ENCODE results near the gene TOM1L2. TPM values are rescaled to one million over a fixed set of nuclear protein-coding genes. Genes with fewer than 3 reads are reported as not detected.

The TOM1L2 gene
- total RNA-seq, 4 donors from 2014 or later = 55.5 to 118 (median 73.3) TPM

DNA sequence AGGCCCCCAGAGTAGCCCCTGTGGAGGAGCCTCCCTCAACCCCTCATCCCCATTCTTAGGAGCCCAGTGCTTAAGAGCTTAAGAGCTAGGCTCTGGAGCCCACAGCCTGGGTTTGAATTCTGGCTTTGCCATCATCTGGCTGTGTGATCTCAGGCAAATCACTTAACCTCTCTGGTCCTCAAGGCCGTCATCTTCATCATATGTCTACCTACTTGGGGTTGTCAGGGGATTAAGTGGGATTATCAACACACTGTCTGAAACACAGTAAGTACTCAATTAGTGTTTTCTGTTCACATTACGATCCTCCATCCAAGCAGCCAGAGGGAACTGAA, 140.2 kb downstream of the TOM1L2 start:
- H3K9me3 ChIP-seq = no peaks in the 10 kb centered on the region
- TF ChIP-seq POLR2A (IDR thresholded peaks at IDR 0.05) = no peak
- TF ChIP-seq, protein P1, sequence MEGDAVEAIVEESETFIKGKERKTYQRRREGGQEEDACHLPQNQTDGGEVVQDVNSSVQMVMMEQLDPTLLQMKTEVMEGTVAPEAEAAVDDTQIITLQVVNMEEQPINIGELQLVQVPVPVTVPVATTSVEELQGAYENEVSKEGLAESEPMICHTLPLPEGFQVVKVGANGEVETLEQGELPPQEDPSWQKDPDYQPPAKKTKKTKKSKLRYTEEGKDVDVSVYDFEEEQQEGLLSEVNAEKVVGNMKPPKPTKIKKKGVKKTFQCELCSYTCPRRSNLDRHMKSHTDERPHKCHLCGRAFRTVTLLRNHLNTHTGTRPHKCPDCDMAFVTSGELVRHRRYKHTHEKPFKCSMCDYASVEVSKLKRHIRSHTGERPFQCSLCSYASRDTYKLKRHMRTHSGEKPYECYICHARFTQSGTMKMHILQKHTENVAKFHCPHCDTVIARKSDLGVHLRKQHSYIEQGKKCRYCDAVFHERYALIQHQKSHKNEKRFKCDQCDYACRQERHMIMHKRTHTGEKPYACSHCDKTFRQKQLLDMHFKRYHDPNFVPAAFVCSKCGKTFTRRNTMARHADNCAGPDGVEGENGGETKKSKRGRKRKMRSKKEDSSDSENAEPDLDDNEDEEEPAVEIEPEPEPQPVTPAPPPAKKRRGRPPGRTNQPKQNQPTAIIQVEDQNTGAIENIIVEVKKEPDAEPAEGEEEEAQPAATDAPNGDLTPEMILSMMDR (IDR thresholded peaks at IDR 0.05) = no peak
- H3K27ac ChIP-seq = peak overlapping the region in 3 of 4 donors; percentile 63 to 80 (median 72)
- intact Hi-C loops (cut with DNase I) = no loop called here
- no peaks in the 10 kb centered on the region for H3K36me3 ChIP-seq
- no peak overlapping the region for H3K4me3 ChIP-seq
- H3K27me3 ChIP-seq = no peaks in the 10 kb centered on the region
- WGBS, 2 donors = 77 to 81% methylated on average over 2 of the region's 2 CpGs
- peaks cover 37 to 82% (median 38%) of the 10 kb centered on the region in 3 donors for H3K4me1 ChIP-seq
- DNase-seq = no peak

DNA sequence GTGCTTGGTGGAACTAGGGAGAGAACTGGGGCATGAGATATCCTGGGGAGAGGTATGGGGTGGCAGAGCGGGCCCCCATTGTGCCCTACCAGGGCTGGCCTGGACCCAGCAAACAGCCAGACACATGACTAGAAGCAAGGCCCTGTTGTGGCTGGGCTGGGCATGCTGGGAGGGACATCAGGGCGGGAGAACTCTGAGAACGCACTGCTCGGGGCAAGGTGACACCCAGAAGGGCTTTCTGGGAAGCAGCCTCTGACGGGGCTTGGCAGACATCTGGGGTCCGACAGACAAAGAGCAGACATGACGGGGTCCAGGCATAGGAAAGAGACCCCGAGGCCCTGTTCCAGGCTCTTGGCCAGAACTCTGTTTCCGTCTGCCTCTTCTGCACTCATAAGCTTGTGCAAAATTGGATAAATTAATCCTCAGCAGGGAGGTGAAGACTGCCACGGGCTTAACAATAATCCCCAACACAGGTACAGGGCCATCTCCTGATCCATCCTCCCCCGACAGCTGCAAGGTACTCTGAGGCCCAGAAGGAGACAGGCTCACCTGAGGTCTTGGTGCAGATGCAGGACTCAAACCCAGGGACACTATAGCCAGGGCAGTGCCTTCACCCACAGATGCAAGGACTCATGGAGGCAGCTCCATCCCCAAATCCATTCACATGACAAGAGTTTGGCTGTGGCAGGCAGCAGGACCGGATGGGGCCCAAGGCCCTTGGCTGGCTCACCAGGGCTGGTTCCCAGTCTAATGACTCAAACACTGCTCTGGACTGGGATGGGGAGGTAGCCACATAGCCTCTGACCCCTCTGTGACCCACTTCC, 140.8 kb downstream of the TOM1L2 start:
- peaks cover 39 to 82% (median 42%) of the 10 kb centered on the region in 3 donors for H3K4me1 ChIP-seq
- H3K9me3 ChIP-seq = no peaks in the 10 kb centered on the region
- H3K36me3 ChIP-seq = no peaks in the 10 kb centered on the region
- intact Hi-C loops (cut with DNase I) = no loop called here
- TF ChIP-seq, protein P1 (IDR thresholded peaks at IDR 0.05) = no peak
- no peak for TF ChIP-seq POLR2A (IDR thresholded peaks at IDR 0.05)
- DNase-seq = no peak
- 37 to 53% methylated on average over 5 to 8 of the region's 12 CpGs for WGBS, 2 donors
- no peaks in the 10 kb centered on the region for H3K27me3 ChIP-seq
- no peak overlapping the region for H3K4me3 ChIP-seq
- peak overlapping the region in 3 of 4 donors; percentile 63 to 80 (median 72) for H3K27ac ChIP-seq

DNA sequence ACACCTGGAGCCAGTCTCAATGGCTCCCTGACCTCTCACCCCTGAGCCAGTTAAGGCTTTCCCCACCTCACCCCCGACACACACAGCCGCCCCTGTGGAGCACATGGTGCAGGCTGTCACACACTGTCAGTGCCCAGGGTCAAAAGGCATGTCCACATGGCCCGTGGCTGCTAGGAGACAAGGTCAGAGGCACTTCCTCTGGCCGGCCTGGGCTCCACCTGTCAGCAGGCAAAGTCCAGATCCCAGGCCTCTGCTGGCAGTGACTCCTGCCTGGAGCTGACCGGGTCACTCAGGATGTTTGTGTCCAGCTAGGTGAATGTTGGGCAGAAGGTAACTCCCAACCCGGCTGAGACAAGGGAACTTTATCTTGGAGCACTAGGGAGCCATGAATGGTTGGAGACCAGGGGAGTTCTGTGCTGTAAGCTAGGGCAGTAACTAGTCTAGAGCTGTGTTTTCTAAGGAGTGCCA, 141.4 kb downstream of the TOM1L2 start:
- peaks cover 38 to 84% (median 47%) of the 10 kb centered on the region in 3 donors for H3K4me1 ChIP-seq
- TF ChIP-seq POLR2A (IDR thresholded peaks at IDR 0.05) = no peak
- TF ChIP-seq, protein P1 (IDR thresholded peaks at IDR 0.05) = no peak
- H3K27me3 ChIP-seq = no peaks in the 10 kb centered on the region
- intact Hi-C loops (cut with DNase I) = no loop called here
- no peak overlapping the region for H3K4me3 ChIP-seq
- WGBS, 2 donors = 60 to 83% methylated on average over 1 of the region's 6 CpGs
- DNase-seq = no peak
- H3K36me3 ChIP-seq = no peaks in the 10 kb centered on the region
- no peaks in the 10 kb centered on the region for H3K9me3 ChIP-seq
- H3K27ac ChIP-seq = peak overlapping the region in 3 of 4 donors; percentile 63 to 80 (median 72)

DNA sequence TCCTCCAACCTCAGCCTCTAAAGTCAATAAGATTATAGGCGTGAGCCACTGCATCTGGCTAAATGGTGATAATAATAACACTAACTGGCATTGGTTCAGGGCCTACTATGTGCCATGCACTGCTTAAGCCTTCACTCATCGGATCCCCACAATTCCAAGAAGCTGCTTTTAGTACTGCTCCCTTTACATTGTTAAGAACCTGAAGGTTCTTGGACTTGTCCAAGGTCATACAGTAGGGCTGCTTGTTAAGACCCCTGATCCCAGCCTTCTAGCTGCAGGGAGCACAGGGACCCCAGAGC, 142.0 kb downstream of the TOM1L2 start:
- Histone ChIP-seq H3K4me1 (peaks cover 38 to 84% (median 47%) of the 10 kb centered on the region in 3 donors), H3K27me3 (no peaks in the 10 kb centered on the region), H3K9me3 (no peaks in the 10 kb centered on the region), H3K27ac (no peak overlapping the region), H3K4me3 (no peak overlapping the region), H3K36me3 (no peaks in the 10 kb centered on the region)
- 85 to 89% methylated on average over 1 to 2 of the region's 2 CpGs for WGBS, 2 donors
- DNase-seq = no peak
- intact Hi-C loops (cut with DNase I) = no loop called here
- TF ChIP-seq, protein P1 (IDR thresholded peaks at IDR 0.05) = no peak
- TF ChIP-seq POLR2A (IDR thresholded peaks at IDR 0.05) = no peak

DNA sequence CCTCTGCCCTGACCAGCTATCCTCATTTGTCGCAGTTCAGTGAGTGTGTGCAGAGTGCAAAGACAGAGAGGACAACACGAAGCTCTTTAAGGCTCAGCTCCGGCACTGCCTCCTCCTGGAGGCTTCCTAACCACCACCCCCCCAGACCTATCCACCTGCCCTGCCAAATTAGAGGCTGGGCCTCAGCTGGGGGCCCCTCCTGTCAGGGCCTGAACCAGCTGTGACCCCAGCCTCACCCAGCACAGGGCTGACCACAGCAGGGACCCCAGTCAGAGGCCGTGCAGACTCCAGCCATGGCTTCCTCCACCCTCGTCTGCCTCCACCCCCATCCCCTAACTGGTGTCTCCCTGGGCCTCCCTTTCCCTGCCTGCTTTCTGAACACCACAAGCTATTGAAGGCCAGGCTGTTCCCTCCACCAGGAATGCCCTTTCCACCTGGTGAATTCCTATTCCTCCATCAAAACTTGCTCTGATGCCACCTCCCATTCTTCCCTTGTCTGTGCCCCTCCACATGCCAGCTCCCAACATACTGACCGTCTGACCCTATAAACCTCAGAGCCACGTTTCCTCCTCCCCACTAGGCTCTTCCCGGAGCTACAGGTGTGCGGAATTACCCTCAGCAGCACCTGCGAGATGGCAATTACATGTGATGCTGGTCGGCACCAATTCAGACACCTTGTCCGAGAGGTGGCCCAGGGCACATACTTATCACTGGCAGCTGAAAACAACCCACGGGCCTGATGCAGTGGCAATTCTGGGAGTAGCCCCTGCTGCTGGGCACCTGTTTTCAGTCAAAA, 144.2 kb downstream of the TOM1L2 start:
- no peaks in the 10 kb centered on the region for H3K36me3 ChIP-seq
- no peaks in the 10 kb centered on the region for H3K9me3 ChIP-seq
- 81 to 84% methylated on average over 8 to 11 of the region's 13 CpGs for WGBS, 2 donors
- TF ChIP-seq, protein P1 (IDR thresholded peaks at IDR 0.05) = no peak
- TF ChIP-seq POLR2A (IDR thresholded peaks at IDR 0.05) = no peak
- H3K27ac ChIP-seq = peak overlapping the region; percentile 39 to 52 (median 45)
- intact Hi-C loops (cut with DNase I) = no loop called here
- H3K27me3 ChIP-seq = no peaks in the 10 kb centered on the region
- no peak overlapping the region for H3K4me3 ChIP-seq
- peaks cover 54 to 84% (median 58%) of the 10 kb centered on the region in 3 donors for H3K4me1 ChIP-seq
- no peak for DNase-seq
